ENCODE data around the gene LONP1.
A peak's percentile ranks its signal among the peaks of the same experiment; 100 is the strongest.
"Not testable (repeated sequence)": the region's sequence is repeated elsewhere in the genome, so short reads cannot be mapped to it uniquely, and the experiment has no call there.

Gene LONP1

DNA sequence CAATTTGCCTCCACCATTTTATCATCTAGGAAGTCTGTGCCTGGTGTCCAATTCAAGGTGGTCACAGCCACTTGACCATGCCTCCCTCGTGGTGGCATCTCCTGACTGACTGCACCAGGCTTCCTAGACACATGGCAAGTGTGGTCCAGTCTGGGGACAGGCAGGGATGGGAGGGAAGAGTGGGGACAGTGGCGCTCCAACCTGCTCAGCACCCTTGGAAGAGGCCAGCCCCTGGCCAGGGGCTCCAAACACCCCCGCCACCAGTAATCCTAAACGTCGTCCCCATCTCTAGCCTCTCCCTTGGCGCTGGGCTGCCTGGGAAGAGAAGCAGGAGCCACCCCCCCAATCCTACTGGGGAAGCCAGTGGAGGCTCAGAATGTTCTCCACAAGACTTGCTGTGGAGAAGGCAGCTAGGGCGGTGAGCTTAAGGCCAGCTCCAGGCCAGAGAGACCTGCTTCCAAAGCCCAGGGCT lies 27.2 kb downstream of the LONP1 start:
- no peak for DNase-seq (ENCODE audit: low spot score)

DNA sequence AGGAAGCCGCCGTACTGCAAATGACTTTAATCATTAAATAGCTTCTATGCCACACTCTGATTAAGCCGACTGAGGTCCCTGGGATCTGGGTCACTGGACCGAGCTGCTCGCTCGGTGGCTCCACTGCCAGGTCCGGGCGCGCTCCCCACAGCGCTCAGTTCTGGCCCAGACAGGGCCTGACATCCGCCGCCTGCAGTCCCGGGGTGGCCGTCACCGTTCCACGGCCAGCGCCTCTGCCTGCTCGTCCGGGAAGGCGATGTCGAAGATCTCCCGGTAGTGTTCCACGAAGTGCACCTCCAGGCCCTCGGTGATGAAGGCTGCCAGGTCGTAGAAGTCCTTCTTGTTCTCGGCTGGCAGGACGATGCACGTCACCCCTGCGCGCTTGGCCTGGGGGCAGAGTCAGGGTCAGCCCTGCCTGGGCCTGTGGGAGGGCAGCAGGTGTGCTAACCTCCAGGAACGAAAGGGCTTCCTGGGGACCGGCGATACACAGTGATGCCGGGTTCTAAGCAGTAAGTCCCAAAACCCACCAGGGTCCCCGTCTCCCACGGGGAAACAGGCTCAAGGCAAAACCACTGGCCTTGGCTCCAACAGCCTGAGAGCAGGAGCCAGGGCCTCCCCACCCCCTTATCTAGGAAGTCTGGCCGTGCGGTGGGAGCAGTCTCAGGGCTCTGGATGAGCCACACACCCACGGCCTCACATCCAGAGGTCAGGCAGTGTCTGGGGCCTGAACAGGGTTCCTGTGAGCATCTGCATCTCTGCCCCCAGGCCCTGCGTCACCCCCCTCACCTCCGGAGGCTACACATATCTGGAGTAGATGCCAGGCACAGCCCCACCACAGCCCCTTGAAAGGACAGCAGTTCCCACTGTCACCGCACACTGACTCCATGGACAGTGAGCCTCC lies 27.9 kb downstream of the LONP1 start:
- no peak for DNase-seq (ENCODE audit: low spot score)

DNA sequence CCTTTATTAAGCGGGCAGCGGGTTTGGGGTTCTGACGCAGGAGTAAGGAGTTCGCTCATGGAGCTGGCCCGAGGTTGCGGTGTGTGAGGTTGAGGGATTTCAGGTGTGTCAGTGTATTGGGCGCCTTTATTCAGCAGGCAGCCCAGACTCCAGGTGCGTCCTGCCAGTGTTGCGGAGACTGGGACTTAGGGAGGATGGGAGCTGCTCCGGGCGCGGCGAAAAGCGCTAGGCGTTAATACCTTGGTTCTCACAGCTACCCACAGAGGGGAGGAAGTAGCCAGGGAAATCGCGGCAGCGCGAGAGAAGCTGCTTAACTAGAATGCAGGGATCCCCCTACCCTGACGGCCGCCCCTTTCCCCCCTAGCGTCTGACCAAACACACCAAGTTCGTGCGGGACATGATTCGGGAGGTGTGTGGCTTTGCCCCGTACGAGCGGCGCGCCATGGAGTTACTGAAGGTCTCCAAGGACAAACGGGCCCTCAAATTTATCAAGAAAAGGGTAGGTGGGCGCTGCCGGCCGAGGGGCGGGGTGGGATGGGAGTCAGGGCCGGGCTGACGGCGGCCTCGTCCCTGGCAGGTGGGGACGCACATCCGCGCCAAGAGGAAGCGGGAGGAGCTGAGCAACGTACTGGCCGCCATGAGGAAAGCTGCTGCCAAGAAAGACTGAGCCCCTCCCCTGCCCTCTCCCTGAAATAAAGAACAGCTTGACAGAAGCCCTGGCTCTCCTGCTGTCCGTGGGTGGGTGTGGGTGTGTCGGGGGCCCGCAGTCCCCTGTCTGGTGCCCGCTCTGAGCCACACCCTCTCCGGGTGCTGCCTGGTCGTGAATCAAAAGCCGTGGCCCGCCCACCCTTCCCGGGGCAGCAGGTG lies 28.8 kb downstream of the LONP1 start:
- peak; percentile 34 for DNase-seq (ENCODE audit: low spot score)

DNA sequence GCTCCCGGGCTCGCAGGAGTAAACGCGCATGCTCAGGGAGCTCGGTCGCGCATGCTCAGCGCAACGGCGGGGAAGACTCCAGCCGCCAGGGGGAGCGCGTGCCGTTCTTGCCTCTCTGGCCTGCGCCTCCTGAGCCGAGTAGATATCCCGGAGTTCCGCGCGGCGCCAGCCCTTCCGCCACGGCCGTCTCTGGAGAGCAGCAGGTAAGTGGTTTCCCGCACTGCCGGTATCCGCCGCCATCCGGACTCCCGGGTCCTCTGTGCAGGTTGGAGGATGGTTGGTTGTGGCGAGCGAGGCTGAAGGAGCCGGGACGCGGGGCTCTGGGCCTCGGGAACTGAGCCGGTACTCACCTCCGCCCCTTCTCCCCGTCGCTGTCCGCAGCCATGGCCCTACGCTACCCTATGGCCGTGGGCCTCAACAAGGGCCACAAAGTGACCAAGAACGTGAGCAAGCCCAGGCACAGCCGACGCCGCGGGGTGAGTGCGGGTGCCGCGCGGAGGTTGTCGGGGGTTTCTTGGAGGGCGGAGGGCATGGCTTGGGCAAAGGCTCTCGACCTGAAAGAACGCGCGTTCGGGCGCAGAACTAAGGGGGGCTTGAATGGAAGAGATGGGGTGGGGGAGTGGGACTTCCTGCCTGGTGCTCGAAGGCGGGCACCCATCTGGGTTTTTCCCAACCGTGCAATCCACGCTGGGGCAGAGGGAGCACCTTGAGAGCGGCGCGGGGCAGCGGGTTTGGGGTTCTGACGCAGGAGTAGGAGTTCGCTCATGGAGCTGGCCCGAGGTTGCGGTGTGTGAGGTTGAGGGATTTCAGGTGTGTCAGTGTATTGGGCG lies 29.6 kb downstream of the LONP1 start, which contains the start of gene RPL36:
RPL36 (plus strand) TSS at position 171 of the 830 bp plus-strand sequence; CDS start at position 384, 213 bp downstream.
- DNase-seq (ENCODE audit: low spot score), result peak; percentile 98

DNA sequence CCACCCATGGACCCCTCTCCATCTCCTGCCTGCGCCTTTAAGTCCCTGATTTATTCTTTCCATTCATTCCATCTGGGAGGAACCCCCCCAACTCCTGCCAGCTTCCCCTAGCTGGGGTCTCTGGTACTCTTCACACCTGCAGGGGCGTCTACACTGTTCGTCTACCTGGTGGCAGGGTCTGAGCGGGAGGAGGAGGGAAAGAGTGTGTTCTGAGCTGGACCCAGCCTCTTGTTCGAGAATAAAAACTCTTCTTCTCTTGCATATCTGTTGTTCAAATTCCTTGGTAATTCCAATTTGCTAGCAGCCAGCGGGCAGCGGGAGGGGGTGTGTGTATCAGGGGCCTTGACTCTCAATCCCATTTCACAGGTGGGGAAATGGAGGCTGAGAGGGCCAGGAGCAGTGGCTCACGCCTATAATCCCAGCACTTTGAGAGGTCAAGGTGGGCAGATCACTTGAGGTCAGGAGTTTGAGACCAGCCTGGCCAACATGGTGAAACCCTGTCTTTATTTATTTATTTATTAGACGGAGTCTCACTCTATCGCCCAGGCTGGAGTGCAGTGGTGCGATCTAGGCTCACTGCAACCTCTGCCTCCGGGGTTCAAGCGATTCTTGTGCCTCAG lies 31.6 kb downstream of the LONP1 start:
- DNase-seq (ENCODE audit: low spot score), result not testable (repeated sequence)

DNA sequence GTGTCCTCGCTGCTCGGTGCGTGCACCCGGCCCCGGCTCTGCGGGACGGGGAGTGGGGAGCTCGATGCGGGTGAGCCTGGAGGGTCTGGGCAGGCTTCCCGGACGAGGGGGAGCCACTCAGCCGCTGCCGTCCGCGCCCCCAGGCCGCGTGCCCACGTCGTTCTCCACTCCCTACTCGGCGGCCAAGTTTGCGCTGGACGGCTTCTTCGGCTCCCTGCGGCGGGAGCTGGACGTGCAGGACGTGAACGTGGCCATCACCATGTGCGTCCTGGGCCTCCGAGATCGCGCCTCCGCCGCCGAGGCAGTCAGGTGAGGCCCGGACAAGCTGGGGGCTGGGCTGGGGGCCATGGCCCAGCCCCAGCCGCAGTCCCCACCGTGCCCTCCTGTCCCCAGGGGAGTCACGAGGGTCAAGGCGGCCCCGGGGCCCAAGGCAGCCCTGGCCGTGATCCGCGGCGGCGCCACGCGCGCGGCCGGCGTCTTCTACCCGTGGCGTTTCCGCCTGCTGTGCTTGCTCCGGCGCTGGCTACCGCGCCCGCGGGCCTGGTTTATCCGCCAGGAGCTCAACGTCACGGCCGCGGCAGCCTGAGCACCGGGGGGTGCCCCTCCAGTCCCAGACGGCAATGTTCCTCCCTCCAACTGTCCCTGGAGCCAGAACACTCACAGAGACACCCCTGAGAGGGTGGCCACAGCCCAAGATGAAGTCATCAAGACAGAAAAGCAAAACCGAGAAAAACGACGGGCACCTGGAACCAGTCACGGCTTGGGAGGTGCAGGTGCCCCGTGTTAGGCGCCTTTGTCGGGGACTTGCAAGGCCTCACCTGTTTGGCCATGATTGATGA lies 32.4 kb downstream of the LONP1 start:
- DNase-seq (ENCODE audit: low spot score), result no peak

DNA sequence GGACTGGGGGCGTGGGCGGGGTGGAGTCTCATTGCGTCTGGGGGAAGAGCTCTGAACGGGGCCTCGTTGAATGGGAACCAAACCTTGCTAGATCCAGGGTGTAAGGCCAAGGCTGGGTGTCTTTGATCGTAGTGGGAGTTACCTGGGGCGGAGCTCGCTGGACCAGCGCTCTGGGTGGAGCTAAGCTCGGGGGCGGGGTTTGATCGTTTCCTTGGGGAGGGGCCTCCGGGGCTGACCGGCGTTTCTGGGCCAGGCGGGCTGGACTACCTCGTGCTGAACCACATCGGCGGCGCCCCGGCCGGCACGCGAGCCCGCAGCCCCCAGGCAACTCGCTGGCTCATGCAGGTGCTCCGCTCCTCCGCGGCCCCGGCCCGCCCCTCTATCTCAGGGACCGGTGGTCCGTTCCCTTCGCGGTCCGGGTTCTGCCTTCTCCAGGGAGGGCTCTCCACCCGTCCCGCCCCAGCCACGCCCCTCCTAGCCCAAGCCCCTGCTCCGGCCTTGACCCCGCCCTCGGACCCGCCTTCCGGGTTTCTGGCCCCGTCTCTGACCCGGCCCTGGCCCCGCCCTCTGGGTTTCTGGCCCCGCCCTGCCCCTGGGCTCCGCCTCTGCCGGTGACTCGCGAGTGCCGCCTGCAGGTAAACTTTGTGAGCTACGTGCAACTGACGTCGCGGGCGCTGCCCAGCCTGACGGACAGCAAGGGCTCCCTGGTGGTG lies 33.1 kb downstream of the LONP1 start:
- peak; percentile 95 for DNase-seq (ENCODE audit: low spot score)

DNA sequence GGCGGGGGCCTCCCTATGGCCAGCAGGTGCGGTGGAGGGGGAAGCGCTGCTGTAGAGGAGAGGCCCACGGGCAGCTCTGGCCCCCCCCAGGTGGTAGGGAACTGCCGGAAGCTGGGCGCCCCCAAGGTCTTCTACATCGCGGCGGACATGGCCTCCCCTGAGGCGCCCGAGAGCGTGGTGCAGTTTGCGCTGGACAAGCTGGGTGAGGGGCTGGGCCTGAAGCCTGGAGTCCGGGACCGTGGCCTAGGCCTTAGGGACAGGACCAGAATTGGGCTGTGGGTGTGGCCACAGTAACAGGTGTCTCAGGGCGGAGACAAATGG lies 33.7 kb downstream of the LONP1 start:
- no peak for DNase-seq (ENCODE audit: low spot score)

DNA sequence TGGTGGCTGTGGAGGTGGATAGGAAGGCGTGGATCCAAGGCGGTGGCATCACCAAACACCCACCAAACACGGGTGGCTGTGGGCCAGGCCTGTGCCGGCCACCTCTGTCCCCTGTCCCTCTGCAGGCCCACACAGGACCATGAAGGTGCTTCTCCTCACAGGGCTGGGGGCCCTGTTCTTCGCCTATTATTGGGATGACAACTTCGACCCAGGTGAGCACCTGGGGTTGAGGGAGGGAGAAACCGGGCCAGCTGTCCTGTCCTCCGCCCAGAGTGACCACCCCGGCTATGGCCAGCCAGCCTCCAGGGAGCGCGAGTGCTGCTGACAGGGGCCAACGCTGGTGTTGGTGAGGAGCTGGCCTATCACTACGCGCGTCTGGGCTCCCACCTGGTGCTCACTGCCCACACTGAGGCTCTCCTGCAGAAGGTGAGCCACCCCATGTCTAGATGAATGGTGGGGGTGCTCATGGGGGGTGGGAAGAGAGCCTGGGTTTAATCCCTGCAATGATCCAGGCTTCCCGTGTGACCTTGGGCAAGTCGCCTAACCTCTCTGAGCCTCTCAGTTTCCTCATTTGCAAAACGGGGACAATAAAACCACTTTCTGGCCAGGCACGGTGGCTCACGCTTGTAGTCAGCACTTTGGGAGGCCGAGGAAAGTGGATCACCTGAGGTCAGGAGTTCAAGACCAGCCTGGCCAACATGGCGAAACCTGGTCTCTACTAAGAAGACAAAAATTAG lies 35.1 kb downstream of the LONP1 start:
- no peak for DNase-seq (ENCODE audit: low spot score)

DNA sequence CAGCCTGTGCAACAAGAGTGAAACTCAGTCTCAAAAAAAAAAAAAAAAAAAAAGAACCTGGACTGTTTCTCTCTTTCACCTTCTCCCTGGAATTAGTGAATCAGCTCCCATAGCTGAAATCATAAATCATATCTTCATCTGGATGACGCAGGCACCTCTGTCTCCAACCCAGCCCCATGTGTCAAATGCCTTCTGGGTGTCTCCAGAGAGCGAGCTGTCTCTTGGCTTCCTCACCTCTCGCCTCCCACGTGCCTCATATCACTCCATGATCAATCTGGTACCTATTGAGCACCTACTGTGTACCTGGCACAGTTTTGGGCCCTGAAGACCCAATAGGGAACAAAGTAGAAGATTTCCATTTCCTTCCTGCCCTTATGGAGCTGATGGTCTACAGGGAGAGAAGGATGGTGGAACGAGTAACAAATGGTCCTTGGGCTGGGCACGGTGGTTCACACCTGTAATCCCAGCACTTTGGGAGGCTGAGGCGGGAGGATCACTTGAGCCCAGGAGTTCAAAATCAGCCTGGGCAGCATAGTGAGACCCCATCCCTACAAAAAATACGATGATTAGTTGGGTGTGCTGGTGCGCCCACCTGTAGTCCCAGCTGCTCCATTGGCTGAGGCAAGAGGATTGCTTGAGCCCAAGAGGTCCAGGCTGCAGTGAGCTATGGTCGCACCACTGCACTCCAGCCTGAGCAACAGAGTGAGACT lies 36.6 kb downstream of the LONP1 start:
- no peak for DNase-seq (ENCODE audit: low spot score)

DNA sequence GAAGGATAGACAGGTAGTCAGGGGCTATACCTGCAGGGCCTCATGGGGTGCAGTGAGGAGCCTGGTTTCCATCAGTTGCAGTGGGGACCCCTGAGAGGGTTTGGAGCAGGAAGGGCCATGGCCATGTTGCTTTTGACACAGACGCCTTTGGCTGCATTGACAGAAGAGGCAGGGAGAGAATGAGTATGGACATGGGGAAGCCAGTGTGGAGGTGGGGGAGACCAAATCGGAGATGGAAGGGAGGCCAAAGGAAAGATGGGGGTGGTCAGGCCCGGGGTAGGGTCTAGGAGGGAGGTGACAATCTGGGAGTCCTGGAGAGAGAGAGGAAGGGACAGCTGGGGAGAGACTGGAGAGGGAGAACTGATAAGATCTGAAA lies 37.9 kb downstream of the LONP1 start:
- DNase-seq (ENCODE audit: low spot score), result no peak

DNA sequence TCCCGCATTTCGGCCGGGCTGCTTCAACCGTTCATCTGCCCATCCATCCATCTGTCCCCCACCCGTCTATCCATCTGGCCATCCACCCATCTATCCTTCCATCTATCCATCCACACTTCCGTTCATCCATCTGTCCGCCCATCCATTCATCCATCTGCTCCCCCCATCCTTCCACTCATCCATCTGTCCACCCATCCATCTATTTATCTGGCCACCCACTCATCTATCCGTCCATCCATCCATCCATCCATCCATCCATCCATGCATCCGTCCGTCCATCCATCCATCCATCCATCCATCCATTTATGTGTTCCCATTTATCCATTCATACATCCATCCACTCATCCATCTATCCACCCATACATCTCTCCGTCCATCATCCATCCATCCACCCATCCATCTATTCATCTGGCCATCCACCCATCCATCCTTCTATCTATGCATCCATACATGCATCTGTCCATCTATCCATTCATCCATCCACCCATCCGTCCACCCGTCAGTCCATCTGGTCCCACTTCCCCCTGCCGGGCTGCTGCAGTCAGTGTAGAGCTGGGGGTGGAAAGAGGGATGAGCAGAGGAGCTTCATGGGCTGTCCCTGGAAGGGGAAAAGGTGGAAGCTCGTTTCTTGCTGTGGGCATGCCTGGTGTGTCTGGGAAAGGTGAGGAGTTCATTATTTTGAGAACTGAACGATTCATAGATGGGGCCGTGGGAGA lies 38.4 kb downstream of the LONP1 start:
- no peak for DNase-seq (ENCODE audit: low spot score)

DNA sequence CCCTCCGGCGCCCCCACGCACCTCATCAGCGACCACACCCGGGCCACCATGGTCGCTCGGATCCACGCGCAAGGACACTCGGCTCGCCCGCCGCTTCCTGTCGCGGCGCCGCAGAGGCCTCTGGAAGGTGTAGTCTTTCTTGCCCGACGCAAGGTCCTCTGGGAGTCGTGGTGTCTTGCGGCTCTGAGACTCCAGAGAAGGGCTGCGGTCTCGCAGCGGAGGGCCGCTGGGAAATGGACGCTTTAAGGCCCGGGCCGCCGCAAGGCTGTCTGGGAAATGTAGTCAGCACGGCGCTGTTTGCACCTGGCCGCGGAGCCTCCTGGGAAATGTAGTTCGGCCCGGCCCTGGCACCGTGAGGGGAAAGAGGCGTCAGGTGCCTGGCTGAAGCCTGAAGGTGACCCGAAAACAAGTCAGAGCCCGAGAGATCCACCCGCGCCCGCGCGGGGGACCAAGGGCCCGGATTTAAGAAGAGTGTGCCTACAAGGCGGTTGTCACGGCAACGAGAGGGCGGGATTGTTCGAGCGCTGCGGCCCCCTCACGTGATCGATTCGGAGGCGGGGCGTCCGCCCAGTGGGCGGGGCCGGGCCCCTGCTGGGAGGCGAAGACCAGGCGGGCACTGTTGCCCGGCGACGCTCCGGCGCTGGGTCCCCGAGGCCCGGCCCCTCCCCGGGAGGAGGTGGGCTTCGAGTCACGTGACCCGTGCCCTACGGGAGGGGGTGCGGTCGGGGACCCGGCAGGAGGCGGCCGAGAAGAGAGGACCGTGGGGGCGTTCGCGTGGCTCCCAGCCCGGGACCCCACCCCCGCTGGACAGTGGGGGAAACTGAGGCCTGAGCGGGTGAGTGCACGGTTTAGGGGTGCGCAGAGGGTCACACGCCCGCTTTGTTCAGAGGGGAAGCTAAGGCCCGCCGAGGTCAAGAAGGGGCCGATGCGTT lies 39.2 kb downstream of the LONP1 start, which contains the start of the genes HSD11B1L and MICOS13:
HSD11B1L (plus strand) TSS at position 591 of the 932 bp plus-strand sequence. CDS start 3,806 bp downstream, outside the sequence.
MICOS13 (minus strand) TSS at position 80 of the 932 bp plus-strand sequence; CDS start at position 50, 30 bp downstream.
- DNase-seq (ENCODE audit: low spot score), result peak; percentile 99

DNA sequence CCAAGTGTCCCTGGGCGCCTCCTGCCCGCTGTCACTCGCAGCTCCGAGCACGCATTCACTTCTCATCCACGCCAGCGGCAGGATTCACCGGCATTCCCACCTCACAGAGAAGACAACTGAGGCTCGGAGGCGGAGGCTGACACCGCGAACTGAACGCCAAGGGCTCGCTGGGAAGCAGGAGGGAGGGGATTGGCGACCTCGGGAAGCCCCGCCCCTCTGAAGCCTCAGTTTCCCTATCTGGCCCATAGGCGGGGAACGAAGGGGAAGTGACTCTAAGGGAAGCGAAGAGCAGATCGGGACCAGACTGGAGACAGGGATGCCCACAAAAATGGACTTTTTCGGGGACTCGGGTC lies 39.9 kb downstream of the LONP1 start:
- DNase-seq (ENCODE audit: low spot score), result peak; percentile 10

DNA sequence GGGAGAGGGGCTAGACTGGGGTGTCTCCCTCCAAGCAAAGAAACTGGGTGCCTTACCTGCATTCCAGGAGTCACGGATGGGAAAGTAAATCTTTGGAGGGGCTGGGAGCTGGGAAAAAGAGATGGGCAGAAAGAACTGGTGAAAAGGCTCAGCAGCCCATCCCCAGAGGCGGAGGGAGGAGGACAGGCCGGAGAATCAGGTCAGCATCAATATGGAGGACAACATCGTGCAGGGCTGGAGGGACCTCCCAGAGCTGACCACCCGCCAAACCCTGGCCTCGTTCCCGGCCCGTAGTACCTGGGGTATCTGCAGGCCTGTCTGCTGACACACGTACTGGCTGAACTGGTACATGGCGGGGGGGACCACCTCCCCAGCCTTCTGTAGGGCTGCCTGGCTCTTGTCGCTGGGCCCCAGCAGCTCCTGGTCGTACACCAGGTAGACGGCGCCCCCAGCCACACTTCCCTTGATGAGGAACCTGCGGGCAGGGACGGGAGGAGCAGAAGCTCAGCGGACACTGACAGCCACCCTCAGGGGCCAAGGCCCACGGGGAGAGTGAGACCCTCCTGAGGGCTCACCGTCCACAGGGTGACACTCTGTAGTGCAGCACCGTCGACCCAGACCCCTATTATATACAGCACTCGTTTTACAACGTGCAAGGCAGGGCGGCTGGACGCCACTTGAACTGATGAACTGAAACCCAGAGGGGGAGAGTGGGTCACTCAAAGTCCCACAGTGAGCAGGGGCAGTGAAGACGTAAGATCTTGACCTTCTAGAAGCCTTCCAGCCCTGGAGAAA lies 40.5 kb downstream of the LONP1 start:
- no peak for DNase-seq (ENCODE audit: low spot score)

All from hematopoietic multipotent progenitor cell treated with erythropoietin and hydrocortisone succinate and interleukin-3 and kit ligand, for 15 days (in vitro differentiated cells).